ENCODE measurements around the gene SDHA.

GRCh38 chr5:192691-192969, 25.5 kb upstream of the SDHA start:
- TF ChIP-seq E2F6 (IDR thresholded peaks at IDR 0.05; ENCODE audit: borderline replicate concordance in 1 of 2, extremely low read depth in 1 of 2, insufficient read depth in 1 of 2, insufficient read length in 1 of 2, low read depth in 1 of 2, low read length in 1 of 2, poor library complexity in 1 of 2, severe bottlenecking in 1 of 2) (no peak), RAD21 (CRISPR knock-in tag; conservative IDR thresholded peaks at IDR 0.05 in 1 of 2, IDR thresholded peaks at IDR 0.05 in 1 of 2) (no peak), MYNN (IDR thresholded peaks at IDR 0.05) (no peak), MYNN (CRISPR knock-in tag; IDR thresholded peaks at IDR 0.05) (no peak), CEBPB (tag; IDR thresholded peaks at IDR 0.05) (no peak), ZNF274 (IDR thresholded peaks at IDR 0.05; ENCODE audit: borderline replicate concordance, low read depth, low read length) (no peak), JUN (IDR thresholded peaks at IDR 0.05; ENCODE audit: borderline replicate concordance, low read depth, low read length) (no peak), JUN (CRISPR knock-in tag; IDR thresholded peaks at IDR 0.05; ENCODE audit: borderline replicate concordance) (no peak), SMARCA5 (IDR thresholded peaks at IDR 0.05) (no peak)
- TF ChIP-seq, protein P1, sequence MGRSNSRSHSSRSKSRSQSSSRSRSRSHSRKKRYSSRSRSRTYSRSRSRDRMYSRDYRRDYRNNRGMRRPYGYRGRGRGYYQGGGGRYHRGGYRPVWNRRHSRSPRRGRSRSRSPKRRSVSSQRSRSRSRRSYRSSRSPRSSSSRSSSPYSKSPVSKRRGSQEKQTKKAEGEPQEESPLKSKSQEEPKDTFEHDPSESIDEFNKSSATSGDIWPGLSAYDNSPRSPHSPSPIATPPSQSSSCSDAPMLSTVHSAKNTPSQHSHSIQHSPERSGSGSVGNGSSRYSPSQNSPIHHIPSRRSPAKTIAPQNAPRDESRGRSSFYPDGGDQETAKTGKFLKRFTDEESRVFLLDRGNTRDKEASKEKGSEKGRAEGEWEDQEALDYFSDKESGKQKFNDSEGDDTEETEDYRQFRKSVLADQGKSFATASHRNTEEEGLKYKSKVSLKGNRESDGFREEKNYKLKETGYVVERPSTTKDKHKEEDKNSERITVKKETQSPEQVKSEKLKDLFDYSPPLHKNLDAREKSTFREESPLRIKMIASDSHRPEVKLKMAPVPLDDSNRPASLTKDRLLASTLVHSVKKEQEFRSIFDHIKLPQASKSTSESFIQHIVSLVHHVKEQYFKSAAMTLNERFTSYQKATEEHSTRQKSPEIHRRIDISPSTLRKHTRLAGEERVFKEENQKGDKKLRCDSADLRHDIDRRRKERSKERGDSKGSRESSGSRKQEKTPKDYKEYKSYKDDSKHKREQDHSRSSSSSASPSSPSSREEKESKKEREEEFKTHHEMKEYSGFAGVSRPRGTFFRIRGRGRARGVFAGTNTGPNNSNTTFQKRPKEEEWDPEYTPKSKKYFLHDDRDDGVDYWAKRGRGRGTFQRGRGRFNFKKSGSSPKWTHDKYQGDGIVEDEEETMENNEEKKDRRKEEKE (IDR thresholded peaks at IDR 0.05; ENCODE audit: borderline replicate concordance in 1 of 2, control insufficient read depth in 1 of 2, low read depth in 2 of 2, low read length in 1 of 2): no peak
- TF ChIP-seq, protein P2, sequence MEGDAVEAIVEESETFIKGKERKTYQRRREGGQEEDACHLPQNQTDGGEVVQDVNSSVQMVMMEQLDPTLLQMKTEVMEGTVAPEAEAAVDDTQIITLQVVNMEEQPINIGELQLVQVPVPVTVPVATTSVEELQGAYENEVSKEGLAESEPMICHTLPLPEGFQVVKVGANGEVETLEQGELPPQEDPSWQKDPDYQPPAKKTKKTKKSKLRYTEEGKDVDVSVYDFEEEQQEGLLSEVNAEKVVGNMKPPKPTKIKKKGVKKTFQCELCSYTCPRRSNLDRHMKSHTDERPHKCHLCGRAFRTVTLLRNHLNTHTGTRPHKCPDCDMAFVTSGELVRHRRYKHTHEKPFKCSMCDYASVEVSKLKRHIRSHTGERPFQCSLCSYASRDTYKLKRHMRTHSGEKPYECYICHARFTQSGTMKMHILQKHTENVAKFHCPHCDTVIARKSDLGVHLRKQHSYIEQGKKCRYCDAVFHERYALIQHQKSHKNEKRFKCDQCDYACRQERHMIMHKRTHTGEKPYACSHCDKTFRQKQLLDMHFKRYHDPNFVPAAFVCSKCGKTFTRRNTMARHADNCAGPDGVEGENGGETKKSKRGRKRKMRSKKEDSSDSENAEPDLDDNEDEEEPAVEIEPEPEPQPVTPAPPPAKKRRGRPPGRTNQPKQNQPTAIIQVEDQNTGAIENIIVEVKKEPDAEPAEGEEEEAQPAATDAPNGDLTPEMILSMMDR (IDR thresholded peaks at IDR 0.05 in 2 of 3, conservative IDR thresholded peaks at IDR 0.05 in 1 of 3; ENCODE audit: insufficient read depth in 2 of 3, low read depth in 1 of 3, low read length in 3 of 3): no peak

All from K562 (cell line).